K562 (cell line): ENCODE results near the gene SPEG. TPM values are rescaled to one million over a fixed set of nuclear protein-coding genes. Genes with fewer than 3 reads are reported as not detected.
A peak's percentile ranks its signal among the peaks of the same experiment; 100 is the strongest.

ENCODE experiments used
- ATAC-seq: fragments of 200-7000 bp; cut with Tn5 transposase; 3 replicates; pipeline ENCODE4 v1.9.1; 2020; ENCODE audit warnings: moderate library complexity
- BruUV-seq: library from RNA; stranded (reverse); fragments of 400-500 nt; replicated peaks from 2 replicates; lab custom pipeline; 2021; lab: Mats Ljungman, UMichigan
- CTCF ChIA-PET: fragments of 300-600 bp; formaldehyde crosslinking; extraction: SDS; loops from one replicate; lab custom pipeline; 2021; ENCODE audit warnings: low intra/inter-chr PET ratio; lab: Yijun Ruan, JAX
- POLR2A ChIA-PET: fragments of 300-600, 350-650 bp; sonication (Branson Sonifier 250); formaldehyde crosslinking; extraction: SDS; loops from one replicate; lab custom pipeline; 2021; ENCODE audit warnings: antibody characterized with exemption, inconsistent platforms; lab: Yijun Ruan, JAX
- DNase-seq, 4 experiments: peaks; one replicate each; pipeline versions ENCODE4 v3.0.0 to v3.0.0-alpha.2; 2011 to 2018; ENCODE audit warnings: low spot score in 3 of 4, mixed read lengths in 3 of 4; ENCODE audit errors: extremely low read depth in 1 of 4
- FAIRE-seq: peaks from 2 replicates; lab custom pipeline; 2011; peaks lifted over from hg19 to GRCh38; lab: Jason Lieb, UNC
- H2AFZ ChIP-seq: 2 replicates; pipeline ENCODE4 v1.6.0; 2011; ENCODE audit warnings: low read depth, low read length, control low read depth, inconsistent platforms
- H3K27ac ChIP-seq: fragments of 200-600 bp; 3 replicates; pipeline ENCODE4 v1.8.0; 2011; ENCODE audit warnings: low read depth, mild to moderate bottlenecking, control low read depth, inconsistent platforms, low read length, moderate library complexity, mixed read lengths; ENCODE audit errors: extremely low read depth
- H3K27me3 ChIP-seq, 2 experiments: fragments of 300-600 bp in 1 of 2; 2 replicates in 1 of 2; 3 replicates in 1 of 2; pipeline versions ENCODE4 v1.6.0 to v1.8.0; 2011; ENCODE audit warnings: inconsistent platforms in 2 of 2, low read length in 2 of 2, mild to moderate bottlenecking in 1 of 2, mixed read lengths in 1 of 2, moderate library complexity in 1 of 2; ENCODE audit not compliant: control insufficient read depth in 2 of 2, insufficient read depth in 2 of 2
- H3K36me3 ChIP-seq: fragments of 300-600 bp; 3 replicates; pipeline ENCODE4 v1.8.0; 2011; ENCODE audit warnings: mild to moderate bottlenecking, low read length, inconsistent platforms; ENCODE audit not compliant: control insufficient read depth, insufficient read depth
- H3K4me1 ChIP-seq, 2 experiments: fragments of 200-600 bp in 1 of 2; replicated peaks in 1 of 2; 2 replicates in 1 of 2; 3 replicates in 1 of 2; pipeline versions ENCODE4 v1.5.1 to v1.8.0; 2011; ENCODE audit warnings: inconsistent platforms in 2 of 2, low read length in 2 of 2, mild to moderate bottlenecking in 1 of 2, mixed read lengths in 1 of 2, moderate library complexity in 1 of 2; ENCODE audit not compliant: control insufficient read depth in 2 of 2, insufficient read depth in 2 of 2
- H3K4me2 ChIP-seq: 2 replicates; pipeline ENCODE4 v1.6.1; 2011; ENCODE audit warnings: low read length, control low read depth, inconsistent platforms, mixed read lengths; ENCODE audit not compliant: insufficient read depth
- H3K4me3 ChIP-seq: fragments of 200-600 bp; sonication (generic), shearing (Covaris generic); 2 replicates; pipeline ENCODE4 v1.5.1; 2016; ENCODE audit warnings: control low read depth, inconsistent platforms
- H3K79me2 ChIP-seq: fragments of 200-600 bp; 3 replicates; pipeline ENCODE4 v1.8.0; 2011; ENCODE audit warnings: low read length, inconsistent platforms; ENCODE audit not compliant: control insufficient read depth, insufficient read depth
- H3K9ac ChIP-seq, 2 experiments: 2 replicates each; pipeline versions ENCODE4 v1.6.0 to v1.6.1; 2011; ENCODE audit warnings: low read depth in 2 of 2, low read length in 2 of 2, control low read depth in 1 of 2, inconsistent platforms in 1 of 2, mild to moderate bottlenecking in 1 of 2, mixed read lengths in 1 of 2; ENCODE audit not compliant: insufficient read depth in 1 of 2
- H3K9me1 ChIP-seq: one replicate; pipeline ENCODE4 v1.6.0; 2011; ENCODE audit warnings: inconsistent platforms, mild to moderate bottlenecking, low read length, moderate library complexity; ENCODE audit not compliant: control insufficient read depth, insufficient read depth
- H3K9me3 ChIP-seq: replicated peaks from 2 replicates; pipeline ENCODE4 v1.5.1; 2011; ENCODE audit warnings: low read depth, low read length, inconsistent platforms; ENCODE audit not compliant: control insufficient read depth, insufficient read depth
- H4K20me1 ChIP-seq: replicated peaks from 2 replicates; pipeline ENCODE4 v1.6.1; 2011; ENCODE audit warnings: low read length, inconsistent platforms, mixed read lengths; ENCODE audit not compliant: control insufficient read depth, insufficient read depth
- MEF2D ChIP-seq: conservative IDR thresholded peaks from 2 replicates; pipeline ENCODE4 v1.6.1; 2016; ENCODE audit warnings: low read depth, missing genetic modification characterization, missing compliant biosample characterization
- POLR2G ChIP-seq: fragments of 200-400 bp; formaldehyde crosslinking; IDR thresholded peaks from 2 replicates; pipeline ENCODE4 v1.6.1; 2017; ENCODE audit warnings: low read depth, mild to moderate bottlenecking, antibody characterized with exemption, low read length, moderate library complexity
- RBFOX2 ChIP-seq: fragments of 200-400 bp; formaldehyde crosslinking; IDR thresholded peaks from 2 replicates; pipeline ENCODE4 v1.6.1; 2017; ENCODE audit warnings: low read depth, mild to moderate bottlenecking, low read length, moderate library complexity
- XRCC5 ChIP-seq: fragments of 200-400 bp; formaldehyde crosslinking; IDR thresholded peaks from 2 replicates; pipeline ENCODE4 v1.6.1; 2017; ENCODE audit warnings: low read depth, mild to moderate bottlenecking, low read length
- ZBTB7A ChIP-seq: IDR thresholded peaks from 2 replicates; pipeline ENCODE4 v1.6.1; 2011; ENCODE audit warnings: low read depth, mild to moderate bottlenecking, low read length, moderate library complexity, borderline replicate concordance; ENCODE audit not compliant: control insufficient read depth
- ZKSCAN8 ChIP-seq: fragments of 200-800 bp; sonication (Bioruptor generic); IDR thresholded peaks from 2 replicates; pipeline ENCODE4 v1.6.1; 2016; ENCODE audit warnings: missing genetic modification characterization, missing compliant biosample characterization
- WGBS: fragments of 100-300 bp; shearing (Covaris generic); methylation state at CpG from one replicate; pipeline ENCODE4 v1.1.6; 2016; ENCODE audit warnings: low coverage, mixed read lengths; ENCODE audit not compliant: insufficient coverage; ENCODE audit errors: missing lambda C conversion rate; 5-methylcytosine and 5-hydroxymethylcytosine counted together
- in situ Hi-C: fragments of 300-500 bp; cut with MboI; formaldehyde crosslinking; loops from 4 replicates; pipeline ENCODE4 v1.15.0; 2018; ENCODE audit warnings: inconsistent platforms, mixed read lengths
- intact Hi-C: fragments of 100-400 bp; cut with micrococcal nuclease; formaldehyde crosslinking; loops from 2 replicates; pipeline ENCODE4 v1.14.2; 2022
- polyA plus RNA-seq, 8 experiments: library from polyadenylated mRNA; depleted of rRNA in 4 of 8; stranded (reverse) in 5 of 8; unstranded in 3 of 8; fragments of >200 nt; fragmentation: Nextera tagmentation in 2 of 8; fragmentation: Illumina TruSeq in 1 of 8; extraction: Ambion mirVana in 2 of 8; extraction: Trizol in 1 of 8; gene quantifications; 2 replicates each; pipeline versions ENCODE4 v1.2.1 to v1.2.3, GENCODE V29; 2011 to 2014; ENCODE audit warnings: inconsistent platforms in 1 of 8, missing spikeins in 1 of 8
- total RNA-seq, 7 experiments: library from RNA; depleted of rRNA in 6 of 7; stranded (reverse); fragments of >200 nt in 6 of 7; fragmentation: Illumina TruSeq in 2 of 7; extraction: Trizol in 2 of 7; gene quantifications; 2 replicates each; pipeline versions ENCODE4 v1.2.1 to v1.2.3, GENCODE V29; 2011 to 2021; ENCODE audit warnings: low replicate concordance in 1 of 7
- TF ChIP-seq, protein P1 (sequence below): fragments of 250-450 bp; sonication (Bioruptor Pico); IDR thresholded peaks from 2 replicates; pipeline ENCODE4 v1.4.0; 2020; ENCODE audit warnings: mild to moderate bottlenecking, moderate library complexity, borderline replicate concordance
- TF ChIP-seq, protein P2 (sequence below): fragments of 450-650 bp; IDR thresholded peaks from 2 replicates; pipeline ENCODE4 v1.6.1; 2017; ENCODE audit warnings: antibody characterized with exemption, mild to moderate bottlenecking
- TF ChIP-seq, protein P3 (sequence below): sonication (generic); formaldehyde crosslinking; IDR thresholded peaks from 2 replicates; pipeline ENCODE4 v1.8.0; 2022; ENCODE audit warnings: missing genetic modification reagents, mild to moderate bottlenecking, moderate library complexity, borderline replicate concordance

SPEG gene
- total and polyA plus RNA-seq, 9 of the 15 experiments (the other 6 are each of a cell fraction or from before 2014, with no cell fraction given): 0.49 to 8.7 (median 3.0) TPM

DNA sequence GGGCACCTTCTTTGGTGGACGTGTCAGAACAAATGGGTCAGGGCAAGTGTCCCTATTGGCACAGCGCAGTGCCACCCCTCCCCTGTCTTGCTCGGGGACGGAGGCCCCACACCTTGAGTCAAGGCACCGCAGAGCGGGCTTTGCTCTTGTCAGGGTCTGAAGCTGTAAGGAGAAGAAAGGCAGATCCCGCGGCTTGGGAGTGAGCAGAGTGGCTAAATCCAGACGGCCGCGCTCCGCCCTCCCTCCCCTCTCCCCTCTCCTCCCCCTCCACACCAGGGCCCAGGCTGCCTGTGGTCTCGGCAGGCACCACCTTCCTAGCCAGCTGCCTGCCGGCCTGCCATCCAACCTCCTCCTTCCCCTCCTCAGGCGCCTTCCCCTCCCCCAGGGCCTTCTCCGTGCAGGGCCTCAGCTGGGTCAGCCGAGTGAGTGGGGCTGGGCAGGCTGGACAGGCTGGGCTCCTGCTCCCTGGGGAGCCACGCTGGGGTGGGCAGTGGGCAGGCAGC lies 25.8 kb downstream of the SPEG start:
- intact Hi-C loops (no loop called here), in situ Hi-C loops (no loop called here)
- H3K4me1 ChIP-seq: peaks cover 20 to 37% of the 10 kb centered on the region in 2 experiments
- DNase-seq: peak; percentile 43 to 57 (median 54)
- no peaks in the 10 kb centered on the region for H3K9me1 ChIP-seq
- BruUV-seq: no TSS peak
- no peaks in the 10 kb centered on the region for H3K27me3 ChIP-seq
- H3K36me3 ChIP-seq: no peaks in the 10 kb centered on the region
- peak; percentile 66 for ATAC-seq
- ChIA-PET POLR2A (interaction anchor here (0.6 kb wide), 1 partner anchor 69 kb away, joined by 3 read pairs; no protein-coding TSS in a partner anchor), CTCF (interaction anchor here (1.6 kb wide), 1 partner anchor 61 kb away, joined by 7 read pairs; no protein-coding TSS in a partner anchor)
- peak overlapping the region; percentile 41; the same call in 2 of the 3 replicates for H3K27ac ChIP-seq
- no peak overlapping the region for H3K4me2 ChIP-seq
- no peak for FAIRE-seq
- peak overlapping the region; percentile 23 to 88; a peak in 3 of 4 replicates for H3K9ac ChIP-seq
- H3K4me3 ChIP-seq: no peak overlapping the region
- no peaks in the 10 kb centered on the region for H4K20me1 ChIP-seq
- H3K9me3 ChIP-seq: no peaks in the 10 kb centered on the region
- TF ChIP-seq, protein P1, sequence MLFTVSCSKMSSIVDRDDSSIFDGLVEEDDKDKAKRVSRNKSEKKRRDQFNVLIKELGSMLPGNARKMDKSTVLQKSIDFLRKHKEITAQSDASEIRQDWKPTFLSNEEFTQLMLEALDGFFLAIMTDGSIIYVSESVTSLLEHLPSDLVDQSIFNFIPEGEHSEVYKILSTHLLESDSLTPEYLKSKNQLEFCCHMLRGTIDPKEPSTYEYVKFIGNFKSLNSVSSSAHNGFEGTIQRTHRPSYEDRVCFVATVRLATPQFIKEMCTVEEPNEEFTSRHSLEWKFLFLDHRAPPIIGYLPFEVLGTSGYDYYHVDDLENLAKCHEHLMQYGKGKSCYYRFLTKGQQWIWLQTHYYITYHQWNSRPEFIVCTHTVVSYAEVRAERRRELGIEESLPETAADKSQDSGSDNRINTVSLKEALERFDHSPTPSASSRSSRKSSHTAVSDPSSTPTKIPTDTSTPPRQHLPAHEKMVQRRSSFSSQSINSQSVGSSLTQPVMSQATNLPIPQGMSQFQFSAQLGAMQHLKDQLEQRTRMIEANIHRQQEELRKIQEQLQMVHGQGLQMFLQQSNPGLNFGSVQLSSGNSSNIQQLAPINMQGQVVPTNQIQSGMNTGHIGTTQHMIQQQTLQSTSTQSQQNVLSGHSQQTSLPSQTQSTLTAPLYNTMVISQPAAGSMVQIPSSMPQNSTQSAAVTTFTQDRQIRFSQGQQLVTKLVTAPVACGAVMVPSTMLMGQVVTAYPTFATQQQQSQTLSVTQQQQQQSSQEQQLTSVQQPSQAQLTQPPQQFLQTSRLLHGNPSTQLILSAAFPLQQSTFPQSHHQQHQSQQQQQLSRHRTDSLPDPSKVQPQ (CRISPR knock-in tag): no peak
- TF ChIP-seq ZBTB7A (peak; percentile 16; the same call in 1 of the 2 replicates), MEF2D (tag) (no peak), XRCC5 (no peak), ZKSCAN8 (CRISPR knock-in tag) (no peak), POLR2G (peak; percentile 50; the same call in 1 of the 2 replicates), RBFOX2 (peak; percentile 46)
- TF ChIP-seq, protein P2, sequence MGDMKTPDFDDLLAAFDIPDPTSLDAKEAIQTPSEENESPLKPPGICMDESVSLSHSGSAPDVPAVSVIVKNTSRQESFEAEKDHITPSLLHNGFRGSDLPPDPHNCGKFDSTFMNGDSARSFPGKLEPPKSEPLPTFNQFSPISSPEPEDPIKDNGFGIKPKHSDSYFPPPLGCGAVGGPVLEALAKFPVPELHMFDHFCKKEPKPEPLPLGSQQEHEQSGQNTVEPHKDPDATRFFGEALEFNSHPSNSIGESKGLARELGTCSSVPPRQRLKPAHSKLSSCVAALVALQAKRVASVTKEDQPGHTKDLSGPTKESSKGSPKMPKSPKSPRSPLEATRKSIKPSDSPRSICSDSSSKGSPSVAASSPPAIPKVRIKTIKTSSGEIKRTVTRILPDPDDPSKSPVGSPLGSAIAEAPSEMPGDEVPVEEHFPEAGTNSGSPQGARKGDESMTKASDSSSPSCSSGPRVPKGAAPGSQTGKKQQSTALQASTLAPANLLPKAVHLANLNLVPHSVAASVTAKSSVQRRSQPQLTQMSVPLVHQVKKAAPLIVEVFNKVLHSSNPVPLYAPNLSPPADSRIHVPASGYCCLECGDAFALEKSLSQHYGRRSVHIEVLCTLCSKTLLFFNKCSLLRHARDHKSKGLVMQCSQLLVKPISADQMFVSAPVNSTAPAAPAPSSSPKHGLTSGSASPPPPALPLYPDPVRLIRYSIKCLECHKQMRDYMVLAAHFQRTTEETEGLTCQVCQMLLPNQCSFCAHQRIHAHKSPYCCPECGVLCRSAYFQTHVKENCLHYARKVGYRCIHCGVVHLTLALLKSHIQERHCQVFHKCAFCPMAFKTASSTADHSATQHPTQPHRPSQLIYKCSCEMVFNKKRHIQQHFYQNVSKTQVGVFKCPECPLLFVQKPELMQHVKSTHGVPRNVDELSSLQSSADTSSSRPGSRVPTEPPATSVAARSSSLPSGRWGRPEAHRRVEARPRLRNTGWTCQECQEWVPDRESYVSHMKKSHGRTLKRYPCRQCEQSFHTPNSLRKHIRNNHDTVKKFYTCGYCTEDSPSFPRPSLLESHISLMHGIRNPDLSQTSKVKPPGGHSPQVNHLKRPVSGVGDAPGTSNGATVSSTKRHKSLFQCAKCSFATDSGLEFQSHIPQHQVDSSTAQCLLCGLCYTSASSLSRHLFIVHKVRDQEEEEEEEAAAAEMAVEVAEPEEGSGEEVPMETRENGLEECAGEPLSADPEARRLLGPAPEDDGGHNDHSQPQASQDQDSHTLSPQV: peak; percentile 17; the same call in 1 of the 2 replicates
- TF ChIP-seq, protein P3, sequence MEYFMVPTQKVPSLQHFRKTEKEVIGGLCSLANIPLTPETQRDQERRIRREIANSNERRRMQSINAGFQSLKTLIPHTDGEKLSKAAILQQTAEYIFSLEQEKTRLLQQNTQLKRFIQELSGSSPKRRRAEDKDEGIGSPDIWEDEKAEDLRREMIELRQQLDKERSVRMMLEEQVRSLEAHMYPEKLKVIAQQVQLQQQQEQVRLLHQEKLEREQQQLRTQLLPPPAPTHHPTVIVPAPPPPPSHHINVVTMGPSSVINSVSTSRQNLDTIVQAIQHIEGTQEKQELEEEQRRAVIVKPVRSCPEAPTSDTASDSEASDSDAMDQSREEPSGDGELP (CRISPR knock-in tag): peak; percentile 50; the same call in 1 of the 2 replicates
- H3K79me2 ChIP-seq: no peaks in the 10 kb centered on the region
- peak overlapping the region; percentile 71 for H2AFZ ChIP-seq
- 52% methylated on average over 4 of the region's 18 CpGs for WGBS
